Pons (tissue), 1 donor: Measurements from ENCODE around the gene EXOSC2.
"Not testable (repeated sequence)": the region's sequence is repeated elsewhere in the genome, so short reads cannot be mapped to it uniquely, and the experiment has no call there.

Experiments
- DNase-seq: peaks from one replicate; pipeline ENCODE4 v3.0.0-alpha.2; 2016; ENCODE audit warnings: low spot score

The EXOSC2 gene

GRCh38 chr9:130667120-130667435, 26.5 kb upstream of the EXOSC2 start:
- DNase-seq, result no peak

- no peak for DNase-seq
These were observed 25.4 kb upstream of the EXOSC2 start for GRCh38 chr9:130668196-130668595.

- DNase-seq, result no peak
These were observed 24.9 kb upstream of the EXOSC2 start for GRCh38 chr9:130668659-130669058.

- no peak for DNase-seq
These were observed 23.6 kb upstream of the EXOSC2 start for GRCh38 chr9:130669965-130670364.

GRCh38 chr9:130670644-130671043, 22.9 kb upstream of the EXOSC2 start:
- DNase-seq, result no peak

- no peak for DNase-seq
These were observed 21.1 kb upstream of the EXOSC2 start for GRCh38 chr9:130672466-130672865.

GRCh38 chr9:130672933-130673615, 20.5 kb upstream of the EXOSC2 start:
- DNase-seq, result no peak

GRCh38 chr9:130675396-130675795, 18.2 kb upstream of the EXOSC2 start:
- DNase-seq, result no peak

GRCh38 chr9:130677252-130677651, 16.3 kb upstream of the EXOSC2 start:
- DNase-seq, result no peak

- DNase-seq, result no peak
These were observed 12.5 kb upstream of the EXOSC2 start for GRCh38 chr9:130680836-130681768.

- DNase-seq, result no peak
These were observed 11.7 kb upstream of the EXOSC2 start for GRCh38 chr9:130681769-130682420.

GRCh38 chr9:130682421-130683121, 11.0 kb upstream of the EXOSC2 start:
- DNase-seq, result peak; percentile 73

GRCh38 chr9:130685104-130685503, 8.5 kb upstream of the EXOSC2 start:
- no peak for DNase-seq

GRCh38 chr9:130685945-130686344, 7.6 kb upstream of the EXOSC2 start:
- not testable (repeated sequence) for DNase-seq

- DNase-seq, result no peak
These were observed 6.0 kb upstream of the EXOSC2 start for GRCh38 chr9:130687615-130688014.

GRCh38 chr9:130688072-130688471, 5.5 kb upstream of the EXOSC2 start:
- DNase-seq, result no peak

GRCh38 chr9:130689572-130689936, 4.0 kb upstream of the EXOSC2 start:
- no peak for DNase-seq

- peak; percentile 82 for DNase-seq
These were observed 3.5 kb upstream of the EXOSC2 start for GRCh38 chr9:130689937-130690700.

GRCh38 chr9:130692321-130692720, 1.3 kb upstream of the EXOSC2 start:
- no peak for DNase-seq

- no peak for DNase-seq
These were observed 517 bp upstream of the EXOSC2 start for GRCh38 chr9:130693101-130693425.

- DNase-seq, result no peak
These were observed 625 bp downstream of the EXOSC2 start for GRCh38 chr9:130694205-130694604.
